Activated T-cell treated with anti-CD3 and anti-CD28 coated beads, Interleukin-2, amount 50 U/mL, for 4 hours (primary cell): Measurements from ENCODE around the gene CAPZA2. TPM values are rescaled to one million over a fixed set of nuclear protein-coding genes. Genes with fewer than 3 reads are reported as not detected.
"Not testable (repeated sequence)": the region's sequence is repeated elsewhere in the genome, so short reads cannot be mapped to it uniquely, and the experiment has no call there.

Source experiments
- ATAC-seq, 2 donors: fragments of 200-7000 bp; cut with Tn5 transposase; one replicate each; pipeline ENCODE4 v1.10.0; 2021
- DNase-seq: peaks from one replicate; pipeline ENCODE4 v3.0.0-alpha.2; 2020
- H3K27me3 Mint-ChIP-seq: one replicate; pipeline ENCODE4 v1.8.0; 2021; ENCODE audit warnings: low read depth, mixed read lengths
- H3K36me3 Mint-ChIP-seq: one replicate; pipeline ENCODE4 v1.8.0; 2022; ENCODE audit warnings: mixed read lengths; ENCODE audit not compliant: insufficient read depth
- H3K4me1 Mint-ChIP-seq: one replicate; pipeline ENCODE4 v1.8.0; 2021; ENCODE audit warnings: low read depth, mixed read lengths
- H3K4me3 Mint-ChIP-seq: one replicate; pipeline ENCODE4 v1.8.0; 2021; ENCODE audit warnings: mild to moderate bottlenecking, moderate library complexity, mixed read lengths
- H3K9me3 Mint-ChIP-seq: one replicate; pipeline ENCODE4 v1.8.0; 2021; ENCODE audit warnings: mixed read lengths
- total RNA-seq, 3 donors: library from RNA; stranded (reverse); gene quantifications; one replicate each; pipeline ENCODE4 v1.2.1, GENCODE V29; 2021

Gene CAPZA2
- total RNA-seq, 3 donors from 2014 or later, result 172 to 178 (median 175) TPM

DNA sequence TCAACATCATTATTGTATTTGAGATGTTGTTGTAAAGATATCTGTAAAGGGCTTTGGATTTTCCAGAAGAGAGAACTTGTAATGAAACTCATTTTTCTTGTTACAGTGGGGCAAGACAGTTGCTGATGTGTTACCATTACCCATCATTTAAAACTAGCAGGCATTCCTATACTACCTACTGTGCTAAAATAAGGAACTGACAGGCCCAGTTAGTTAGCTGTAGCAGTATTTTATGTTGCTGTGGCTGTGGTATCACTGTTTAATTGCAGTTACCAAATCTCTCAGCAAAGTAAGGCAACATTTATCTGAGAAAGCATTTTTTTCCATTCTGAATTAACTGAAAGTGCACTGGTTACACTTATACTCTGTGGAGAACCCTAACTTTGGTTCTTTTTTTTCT lies 100.8 kb downstream of the CAPZA2 start:
- no peak for DNase-seq
- Mint-ChIP-seq H3K27me3 (no peaks in the 10 kb centered on the region), H3K36me3 (peaks cover 2% of the 10 kb centered on the region), H3K4me1 (peaks cover 11% of the 10 kb centered on the region), H3K9me3 (peaks cover 3% of the 10 kb centered on the region), H3K4me3 (no peak overlapping the region)
- no peak for ATAC-seq

DNA sequence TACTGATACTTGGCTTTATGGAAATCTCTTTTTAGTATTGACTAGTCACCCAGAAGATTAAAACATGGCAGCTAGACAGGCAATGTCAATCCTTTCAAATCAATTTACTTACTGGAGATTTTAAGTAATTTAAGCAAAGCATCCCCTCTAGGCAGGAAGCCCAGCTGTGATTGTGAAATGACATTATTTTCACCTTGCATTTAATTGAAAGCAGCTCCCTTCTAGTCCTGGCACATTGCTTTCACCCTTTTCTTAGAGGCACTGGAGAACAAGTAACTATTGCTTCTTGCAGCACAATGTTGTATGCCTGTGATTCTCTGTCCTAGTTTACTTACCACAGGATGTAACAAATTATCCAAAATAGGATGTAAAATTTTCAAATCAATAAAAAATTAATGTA lies 104.2 kb downstream of the CAPZA2 start:
- ATAC-seq (no peak), DNase-seq (no peak)
- H3K36me3 Mint-ChIP-seq, result peaks cover 2% of the 10 kb centered on the region
- H3K4me3 Mint-ChIP-seq, result no peak overlapping the region
- H3K9me3 Mint-ChIP-seq, result peaks cover 3% of the 10 kb centered on the region
- no peaks in the 10 kb centered on the region for H3K27me3 Mint-ChIP-seq
- H3K4me1 Mint-ChIP-seq, result peaks cover 11% of the 10 kb centered on the region

DNA sequence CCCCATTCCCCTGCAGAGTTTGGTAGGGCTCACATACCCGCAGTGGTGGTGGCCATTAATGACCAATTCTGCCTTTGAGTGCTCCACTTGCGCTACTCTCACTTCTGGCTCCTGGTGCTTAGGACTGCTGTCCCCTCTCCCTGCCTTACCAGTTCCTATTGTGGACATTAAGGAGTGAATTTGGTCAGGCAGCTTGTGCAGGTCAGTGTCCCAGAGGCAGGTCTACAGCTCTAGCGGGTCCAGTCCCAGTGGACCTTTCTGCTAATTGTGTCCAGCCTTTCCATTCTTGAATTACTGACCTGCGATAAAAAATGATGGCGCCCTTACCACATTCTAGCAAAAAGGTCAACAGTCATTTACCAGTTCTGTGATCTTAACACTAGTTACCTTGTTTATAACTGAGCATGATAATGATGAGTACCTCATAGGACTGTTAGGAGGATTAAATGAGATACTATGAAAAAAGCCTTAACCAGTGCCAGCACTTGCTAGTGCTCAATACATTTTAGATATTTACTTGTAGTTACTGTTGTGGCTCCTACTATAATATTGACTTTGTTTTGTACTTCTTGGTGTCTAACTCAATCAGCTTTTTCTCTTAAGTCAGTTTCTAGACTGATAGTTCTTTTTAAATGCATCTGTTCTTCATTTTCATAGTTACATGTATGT lies 105.0 kb downstream of the CAPZA2 start:
- ATAC-seq, result no peak
- H3K27me3 Mint-ChIP-seq, result no peaks in the 10 kb centered on the region
- H3K36me3 Mint-ChIP-seq, result no peaks in the 10 kb centered on the region
- H3K9me3 Mint-ChIP-seq, result no peaks in the 10 kb centered on the region
- no peak overlapping the region for H3K4me3 Mint-ChIP-seq
- no peak for DNase-seq
- peaks cover 5% of the 10 kb centered on the region for H3K4me1 Mint-ChIP-seq

DNA sequence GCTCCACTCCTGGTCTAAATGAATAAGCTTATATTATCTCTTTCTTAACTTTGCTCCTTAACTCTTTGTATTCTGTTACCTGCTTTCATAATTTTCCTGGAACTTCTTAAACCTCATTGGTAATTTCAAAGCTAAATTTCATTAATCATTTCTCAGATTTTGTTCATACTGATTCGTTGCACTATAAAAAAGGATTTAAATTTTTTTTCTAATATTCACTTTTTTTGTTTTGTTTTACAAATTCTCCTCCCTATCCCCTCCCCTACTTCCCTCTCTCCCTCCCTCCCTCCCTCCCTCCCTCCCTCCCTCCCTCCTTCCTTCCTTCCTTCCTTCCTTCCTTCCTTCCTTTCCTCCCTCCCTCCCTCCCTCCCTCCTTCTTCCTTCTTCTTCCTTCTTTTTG lies 105.6 kb downstream of the CAPZA2 start:
- H3K4me1 Mint-ChIP-seq, result no peaks in the 10 kb centered on the region
- no peaks in the 10 kb centered on the region for H3K36me3 Mint-ChIP-seq
- no peak for ATAC-seq

DNA sequence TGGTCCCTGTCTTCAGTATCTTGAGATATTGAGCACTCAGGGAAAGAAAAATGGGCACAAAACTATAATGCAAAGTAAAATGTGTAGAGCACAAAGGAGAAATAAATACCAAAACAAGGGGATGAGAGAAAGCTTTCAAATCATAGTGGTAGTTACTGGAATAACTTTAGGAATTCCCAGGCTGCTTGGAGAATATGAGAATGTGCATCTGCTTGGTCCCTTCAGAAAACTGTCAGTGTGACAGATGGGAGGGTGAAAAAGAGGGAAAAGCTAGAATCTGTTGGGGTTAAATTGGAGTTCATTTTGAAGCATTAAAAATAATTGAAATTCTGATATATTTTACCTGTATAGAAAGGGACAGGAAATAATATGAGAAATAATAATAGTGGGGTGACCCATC lies 106.2 kb downstream of the CAPZA2 start:
- H3K4me3 Mint-ChIP-seq, result no peak overlapping the region
- ATAC-seq (no peak), DNase-seq (no peak)
- no peaks in the 10 kb centered on the region for H3K4me1 Mint-ChIP-seq
- no peaks in the 10 kb centered on the region for H3K36me3 Mint-ChIP-seq
- no peaks in the 10 kb centered on the region for H3K9me3 Mint-ChIP-seq
- H3K27me3 Mint-ChIP-seq, result no peaks in the 10 kb centered on the region

More for the DNA sequence above, 105.6 kb downstream of the CAPZA2 start:
- Mint-ChIP-seq H3K9me3 (no peaks in the 10 kb centered on the region), H3K4me3 (no peak overlapping the region), H3K27me3 (no peaks in the 10 kb centered on the region)
- no peak for DNase-seq

DNA sequence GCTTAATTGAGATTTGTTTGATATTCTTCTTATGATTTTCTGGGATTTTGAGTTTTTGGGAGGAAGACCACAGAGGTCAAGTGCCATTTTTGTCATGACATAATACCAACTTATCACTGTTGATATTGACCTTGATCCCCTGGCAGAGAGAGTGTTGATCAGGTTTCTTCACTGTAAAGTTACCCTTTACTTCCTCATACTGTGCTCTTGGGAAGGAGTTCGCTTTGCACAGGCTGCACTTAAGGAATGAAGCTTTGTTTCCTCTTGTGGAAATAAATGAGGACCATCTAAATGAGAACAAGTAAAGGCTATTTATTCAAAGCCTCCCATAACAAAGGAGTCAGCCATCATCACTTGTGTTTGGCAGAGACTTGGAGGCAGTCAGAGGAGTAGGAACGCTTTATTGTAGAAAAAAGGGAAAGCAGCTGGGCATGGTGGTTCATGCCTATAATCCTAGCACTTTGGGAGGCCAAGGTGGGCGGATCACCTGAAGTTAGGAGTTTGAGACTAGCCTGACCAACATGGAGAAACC lies 107.0 kb downstream of the CAPZA2 start:
- H3K9me3 Mint-ChIP-seq, result no peaks in the 10 kb centered on the region
- H3K4me3 Mint-ChIP-seq, result no peak overlapping the region
- ATAC-seq, result no peak
- no peaks in the 10 kb centered on the region for H3K27me3 Mint-ChIP-seq
- no peaks in the 10 kb centered on the region for H3K4me1 Mint-ChIP-seq
- DNase-seq, result no peak
- no peaks in the 10 kb centered on the region for H3K36me3 Mint-ChIP-seq

DNA sequence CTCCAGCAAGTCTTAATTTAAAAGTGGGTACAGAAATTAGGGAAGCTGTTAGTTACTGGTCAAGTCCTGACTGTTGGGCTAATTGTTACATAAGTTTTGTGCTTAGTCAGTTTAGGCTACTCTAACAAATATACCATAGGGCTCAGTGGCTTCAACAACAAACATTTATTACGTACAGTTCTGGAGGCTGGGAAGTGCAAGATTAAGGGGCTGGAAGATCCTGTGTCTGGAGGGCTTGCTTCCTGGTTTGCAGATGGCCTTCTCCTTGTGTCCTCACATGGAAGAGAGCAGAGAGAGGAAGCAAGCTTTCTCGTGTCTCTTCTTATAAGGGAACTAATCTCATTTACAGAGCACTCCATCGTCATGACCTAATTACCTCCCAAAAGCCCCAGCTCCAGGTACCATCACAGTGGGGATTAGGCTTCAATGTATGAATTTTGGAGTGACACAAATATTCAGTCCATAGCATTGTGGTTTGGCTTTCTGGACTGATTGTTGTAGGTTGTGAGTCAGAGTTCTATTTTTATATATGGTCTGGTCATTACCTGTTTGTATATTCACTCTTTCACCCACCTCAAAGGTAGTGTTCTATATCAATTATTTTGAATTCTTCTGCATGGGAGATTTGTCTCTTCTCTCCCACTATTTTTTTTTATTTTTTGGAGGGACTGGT lies 108.0 kb downstream of the CAPZA2 start:
- H3K4me1 Mint-ChIP-seq, result no peaks in the 10 kb centered on the region
- H3K9me3 Mint-ChIP-seq, result no peaks in the 10 kb centered on the region
- ATAC-seq (no peak), DNase-seq (no peak)
- no peaks in the 10 kb centered on the region for H3K36me3 Mint-ChIP-seq
- H3K4me3 Mint-ChIP-seq, result no peak overlapping the region
- H3K27me3 Mint-ChIP-seq, result no peaks in the 10 kb centered on the region

DNA sequence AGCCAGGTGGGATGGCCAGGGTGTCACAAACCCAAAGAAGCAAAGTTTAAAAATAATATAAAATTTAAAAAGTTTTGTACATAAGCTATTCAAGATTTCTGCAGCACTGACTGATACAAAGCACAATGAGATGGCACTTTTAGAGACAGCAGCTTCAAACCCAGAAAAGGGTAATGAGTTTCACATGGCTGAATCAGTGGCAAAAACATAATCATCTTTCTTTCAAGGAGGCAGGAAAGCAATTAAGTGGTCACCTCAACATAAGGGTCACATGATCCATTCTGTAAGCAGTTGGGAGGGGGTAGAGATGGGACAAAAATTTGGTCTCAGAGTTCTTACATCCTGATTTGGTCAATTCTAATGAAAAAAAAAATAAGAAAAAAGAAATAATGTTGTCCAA lies 108.8 kb downstream of the CAPZA2 start:
- ATAC-seq, DNase-seq, H3K4me1 Mint-ChIP-seq, H3K27me3 Mint-ChIP-seq, H3K36me3 Mint-ChIP-seq, H3K9me3 Mint-ChIP-seq, H3K4me3 Mint-ChIP-seq: not testable (repeated sequence)

Other genes with a start within 250 kb of the CAPZA2 start
- gene MET, start 190.4 kb upstream of the CAPZA2 start, total RNA-seq, result 1 to 10 TPM in 2 of 3 donors, under 1 TPM in 1; 0.92 to 1.3 (median 1.1) TPM
- 10 to 100 TPM in 1 of 3 donors, 1 to 10 TPM in 2; 7.7 to 10.5 (median 10.0) TPM for gene ST7, start 90.9 kb downstream of the CAPZA2 start, total RNA-seq